ENCODE results near the gene NEDD8.

DNA sequence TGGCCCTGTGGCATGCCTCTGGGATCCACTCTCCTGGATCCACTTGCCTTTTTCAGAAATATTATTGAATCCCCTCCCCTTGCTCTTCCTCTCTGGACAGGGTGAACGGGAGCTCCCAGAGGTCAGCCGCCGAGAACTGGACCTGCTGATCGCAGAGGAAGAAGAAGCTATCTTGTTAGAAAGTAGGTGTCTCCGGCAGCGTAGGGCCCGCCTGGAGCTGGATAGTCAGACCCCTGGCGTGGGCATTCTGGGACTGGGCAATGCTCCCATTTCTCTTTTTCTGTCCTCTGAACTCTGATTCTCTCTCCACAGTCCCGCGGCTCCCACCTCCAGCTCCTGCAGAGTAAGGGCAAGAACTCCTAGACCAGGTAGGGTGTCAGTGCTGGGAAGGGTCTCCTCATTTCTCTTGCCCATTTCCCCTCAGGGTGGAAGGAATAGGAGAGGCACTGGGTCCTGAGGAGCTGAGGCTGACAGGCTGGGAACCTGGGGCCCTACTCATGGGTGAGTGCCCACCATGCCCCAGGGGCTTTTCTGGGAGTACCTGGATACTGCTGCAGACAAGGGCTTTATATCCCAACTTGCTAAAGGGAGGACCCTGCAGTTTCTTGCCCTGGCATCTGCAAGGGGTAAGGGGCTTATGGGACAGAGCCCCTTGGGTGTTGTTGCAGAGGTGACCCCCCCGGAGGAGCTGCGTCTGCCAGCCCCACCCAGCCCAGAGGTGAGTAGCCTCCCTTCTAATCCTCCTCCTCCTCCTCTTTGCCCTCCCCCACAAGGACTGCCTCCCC, 54.9 kb downstream of the NEDD8 start:
- TF ChIP-seq, protein P1, sequence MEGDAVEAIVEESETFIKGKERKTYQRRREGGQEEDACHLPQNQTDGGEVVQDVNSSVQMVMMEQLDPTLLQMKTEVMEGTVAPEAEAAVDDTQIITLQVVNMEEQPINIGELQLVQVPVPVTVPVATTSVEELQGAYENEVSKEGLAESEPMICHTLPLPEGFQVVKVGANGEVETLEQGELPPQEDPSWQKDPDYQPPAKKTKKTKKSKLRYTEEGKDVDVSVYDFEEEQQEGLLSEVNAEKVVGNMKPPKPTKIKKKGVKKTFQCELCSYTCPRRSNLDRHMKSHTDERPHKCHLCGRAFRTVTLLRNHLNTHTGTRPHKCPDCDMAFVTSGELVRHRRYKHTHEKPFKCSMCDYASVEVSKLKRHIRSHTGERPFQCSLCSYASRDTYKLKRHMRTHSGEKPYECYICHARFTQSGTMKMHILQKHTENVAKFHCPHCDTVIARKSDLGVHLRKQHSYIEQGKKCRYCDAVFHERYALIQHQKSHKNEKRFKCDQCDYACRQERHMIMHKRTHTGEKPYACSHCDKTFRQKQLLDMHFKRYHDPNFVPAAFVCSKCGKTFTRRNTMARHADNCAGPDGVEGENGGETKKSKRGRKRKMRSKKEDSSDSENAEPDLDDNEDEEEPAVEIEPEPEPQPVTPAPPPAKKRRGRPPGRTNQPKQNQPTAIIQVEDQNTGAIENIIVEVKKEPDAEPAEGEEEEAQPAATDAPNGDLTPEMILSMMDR (IDR thresholded peaks at IDR 0.05; ENCODE audit: low read length) = no peak
- no peak for TF ChIP-seq EZH2 (IDR thresholded peaks at IDR 0.05; ENCODE audit: borderline replicate concordance, low read length)
